PFSK-1 (cell line): ENCODE results near the gene TEX19.

Experiments used
- FOXP2 ChIP-seq: optimal IDR thresholded peaks from 2 replicates; pipeline ENCODE3; 2011; ENCODE audit warnings: borderline replicate concordance, control low read depth, inconsistent platforms; ENCODE audit not compliant: insufficient read depth; ENCODE audit errors: extremely low read length, extremely low read depth
- POLR2AphosphoS5 ChIP-seq: IDR thresholded peaks from 2 replicates; pipeline ENCODE4 v1.6.1; 2012; ENCODE audit warnings: low read depth, mild to moderate bottlenecking, control low read depth, low read length, moderate library complexity
- SIN3A ChIP-seq: IDR thresholded peaks from 2 replicates; pipeline ENCODE4 v1.6.1; 2012; ENCODE audit warnings: mild to moderate bottlenecking, low read length, moderate library complexity, borderline replicate concordance; ENCODE audit not compliant: insufficient read depth
- TAF1 ChIP-seq: IDR thresholded peaks from 2 replicates; pipeline ENCODE4 v1.6.1; 2012; ENCODE audit warnings: low read length, control low read depth, borderline replicate concordance; ENCODE audit not compliant: insufficient read depth
- TF ChIP-seq, protein P1 (sequence below), 2 experiments: IDR thresholded peaks; 2 replicates each; pipeline versions ENCODE4 v1.6.1 to v1.8.0; 2011 to 2012; ENCODE audit warnings: low read depth in 2 of 2, low read length in 2 of 2, control low read depth in 1 of 2, inconsistent platforms in 1 of 2, mild to moderate bottlenecking in 1 of 2, moderate library complexity in 1 of 2; ENCODE audit not compliant: insufficient read depth in 1 of 2

TEX19 gene

DNA sequence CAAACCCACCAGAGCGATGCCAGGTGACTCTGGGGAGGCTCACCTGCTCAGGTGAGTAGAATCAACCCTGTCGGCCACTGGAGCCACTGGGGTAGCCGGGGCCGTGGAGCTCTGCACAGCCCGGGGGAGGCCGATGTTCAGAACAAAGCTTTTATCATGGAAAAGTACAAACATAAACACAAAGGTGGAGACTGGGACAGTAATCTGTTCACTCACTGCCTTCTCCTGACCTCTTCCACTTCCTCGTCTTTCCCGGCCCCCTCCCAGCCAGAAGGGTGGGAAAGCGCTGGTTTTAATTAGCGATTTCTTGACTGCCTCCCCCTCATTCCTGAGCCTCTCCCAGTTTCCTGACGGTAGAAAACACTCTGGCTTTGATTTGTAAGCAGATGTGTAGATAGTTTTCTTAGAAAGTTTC is 9.8 kb upstream of the TEX19 start:
- TF ChIP-seq FOXP2 (no peak), SIN3A (no peak), TAF1 (no peak), POLR2AphosphoS5 (no peak)
- TF ChIP-seq, protein P1, sequence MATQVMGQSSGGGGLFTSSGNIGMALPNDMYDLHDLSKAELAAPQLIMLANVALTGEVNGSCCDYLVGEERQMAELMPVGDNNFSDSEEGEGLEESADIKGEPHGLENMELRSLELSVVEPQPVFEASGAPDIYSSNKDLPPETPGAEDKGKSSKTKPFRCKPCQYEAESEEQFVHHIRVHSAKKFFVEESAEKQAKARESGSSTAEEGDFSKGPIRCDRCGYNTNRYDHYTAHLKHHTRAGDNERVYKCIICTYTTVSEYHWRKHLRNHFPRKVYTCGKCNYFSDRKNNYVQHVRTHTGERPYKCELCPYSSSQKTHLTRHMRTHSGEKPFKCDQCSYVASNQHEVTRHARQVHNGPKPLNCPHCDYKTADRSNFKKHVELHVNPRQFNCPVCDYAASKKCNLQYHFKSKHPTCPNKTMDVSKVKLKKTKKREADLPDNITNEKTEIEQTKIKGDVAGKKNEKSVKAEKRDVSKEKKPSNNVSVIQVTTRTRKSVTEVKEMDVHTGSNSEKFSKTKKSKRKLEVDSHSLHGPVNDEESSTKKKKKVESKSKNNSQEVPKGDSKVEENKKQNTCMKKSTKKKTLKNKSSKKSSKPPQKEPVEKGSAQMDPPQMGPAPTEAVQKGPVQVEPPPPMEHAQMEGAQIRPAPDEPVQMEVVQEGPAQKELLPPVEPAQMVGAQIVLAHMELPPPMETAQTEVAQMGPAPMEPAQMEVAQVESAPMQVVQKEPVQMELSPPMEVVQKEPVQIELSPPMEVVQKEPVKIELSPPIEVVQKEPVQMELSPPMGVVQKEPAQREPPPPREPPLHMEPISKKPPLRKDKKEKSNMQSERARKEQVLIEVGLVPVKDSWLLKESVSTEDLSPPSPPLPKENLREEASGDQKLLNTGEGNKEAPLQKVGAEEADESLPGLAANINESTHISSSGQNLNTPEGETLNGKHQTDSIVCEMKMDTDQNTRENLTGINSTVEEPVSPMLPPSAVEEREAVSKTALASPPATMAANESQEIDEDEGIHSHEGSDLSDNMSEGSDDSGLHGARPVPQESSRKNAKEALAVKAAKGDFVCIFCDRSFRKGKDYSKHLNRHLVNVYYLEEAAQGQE (IDR thresholded peaks at IDR 0.05; ENCODE audit: insufficient read depth in 1 of 2, low read depth in 2 of 2, low read length in 2 of 2): peak in 1 of 2 experiments; percentile 31; a peak in 1 of 4 replicates

DNA sequence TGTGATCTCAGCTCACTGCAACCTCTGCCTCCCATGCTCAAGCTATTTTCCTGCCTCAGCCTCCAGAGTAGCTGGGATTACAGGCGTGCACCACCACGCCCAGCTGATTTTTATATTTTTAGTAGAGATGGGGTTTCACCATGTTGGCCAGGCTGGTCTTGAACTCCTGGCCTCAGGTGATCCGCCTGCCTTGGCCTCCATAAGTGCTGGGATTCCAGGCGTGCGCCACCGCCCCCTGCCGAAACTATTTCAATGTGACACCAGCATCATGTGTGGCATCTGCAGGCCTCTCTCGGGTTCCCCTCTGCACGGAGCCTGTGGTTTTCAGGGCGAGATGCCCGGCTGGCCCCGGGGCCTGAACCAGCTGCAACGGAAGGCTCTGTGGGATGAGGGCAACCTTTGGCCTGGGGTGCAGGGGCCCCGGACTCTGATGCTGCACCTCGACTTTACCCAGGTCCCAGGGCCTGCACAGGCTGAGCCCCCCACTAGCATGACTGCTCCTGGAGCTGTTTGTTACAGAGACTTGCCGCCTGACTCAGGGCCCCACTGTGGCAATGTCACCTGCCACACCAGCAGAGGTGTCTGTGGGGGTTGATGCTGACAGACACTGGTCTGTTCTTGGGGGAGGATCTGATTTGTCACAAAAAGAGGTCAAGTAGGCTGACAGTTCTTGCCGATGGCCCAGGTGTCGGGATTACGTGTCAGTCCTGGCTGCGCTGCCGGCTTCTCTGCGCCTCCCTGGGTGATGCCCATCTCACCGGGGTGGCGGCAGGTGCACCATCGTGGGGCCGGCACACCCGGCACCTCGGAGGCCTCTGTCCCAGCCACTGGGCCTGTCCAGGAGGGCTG is 8.6 kb upstream of the TEX19 start:
- no peak for TF ChIP-seq POLR2AphosphoS5
- TF ChIP-seq, protein P1 (IDR thresholded peaks at IDR 0.05; ENCODE audit: insufficient read depth in 1 of 2, low read depth in 2 of 2, low read length in 2 of 2): no peak
- TF ChIP-seq TAF1: no peak
- no peak for TF ChIP-seq SIN3A
- no peak for TF ChIP-seq FOXP2

DNA sequence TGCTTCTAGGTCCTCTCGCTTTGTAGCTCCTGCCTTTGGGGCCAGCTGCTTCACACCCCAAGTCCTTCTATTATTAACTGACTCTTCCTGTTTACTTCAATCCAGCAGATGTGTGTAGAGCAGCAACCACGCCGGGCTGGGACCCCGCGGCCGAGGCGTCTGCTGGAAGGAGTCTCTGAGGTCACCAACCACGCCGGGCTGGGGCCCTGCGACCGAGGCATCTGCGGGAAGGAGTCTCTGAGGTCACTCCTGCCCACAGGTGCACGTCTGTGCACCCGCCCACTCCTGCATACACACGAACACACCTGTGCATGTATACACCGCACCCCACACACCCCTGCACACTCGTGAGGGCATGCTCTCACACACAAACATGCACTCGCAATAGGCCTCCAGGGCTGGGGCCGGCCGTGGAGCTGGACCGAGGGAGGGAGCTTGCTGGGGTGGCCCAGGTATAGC is 7.8 kb upstream of the TEX19 start:
- peak; percentile 22 for TF ChIP-seq FOXP2
- TF ChIP-seq POLR2AphosphoS5: no peak

DNA sequence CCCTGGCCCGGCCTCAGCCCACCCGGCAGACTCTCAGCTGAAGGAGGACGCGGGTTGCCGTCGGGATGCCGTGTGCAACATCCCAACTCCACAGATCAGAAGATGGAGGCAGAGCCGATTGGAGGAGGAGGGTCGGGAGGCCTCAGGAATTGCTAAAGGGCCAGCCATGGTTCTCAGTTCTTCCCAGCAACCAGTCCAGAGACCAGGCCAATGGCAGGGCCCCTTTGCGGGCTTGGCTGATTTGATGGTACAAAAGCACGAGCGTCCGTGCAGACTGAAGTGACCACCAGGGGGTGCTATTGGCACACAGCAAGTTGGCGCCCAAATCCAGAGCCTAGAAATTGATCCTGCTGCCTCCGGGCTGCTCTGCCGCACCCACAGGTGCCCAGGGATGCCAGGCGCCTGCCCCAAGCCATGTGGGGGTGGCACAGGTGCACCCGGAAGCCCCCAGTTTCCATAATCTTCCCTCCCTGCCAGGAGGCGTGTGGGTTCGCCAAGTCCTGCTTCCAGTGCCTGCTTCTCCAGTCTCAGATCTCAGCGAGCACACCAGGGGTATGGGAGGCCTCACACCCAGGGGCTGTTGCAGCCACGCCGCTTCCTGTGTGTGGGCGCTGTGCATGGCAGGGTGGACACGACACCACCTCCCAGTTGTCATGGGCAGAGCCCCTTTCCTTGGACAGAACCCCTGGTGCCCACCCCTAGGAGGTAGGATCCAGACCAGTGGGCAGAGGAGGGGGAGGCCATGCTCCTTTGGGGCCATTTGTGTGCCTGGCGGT is 7.1 kb upstream of the TEX19 start:
- no peak for TF ChIP-seq TAF1
- TF ChIP-seq, protein P1 (IDR thresholded peaks at IDR 0.05; ENCODE audit: insufficient read depth in 1 of 2, low read depth in 2 of 2, low read length in 2 of 2): peak; percentile 84 to 87
- no peak for TF ChIP-seq POLR2AphosphoS5

DNA sequence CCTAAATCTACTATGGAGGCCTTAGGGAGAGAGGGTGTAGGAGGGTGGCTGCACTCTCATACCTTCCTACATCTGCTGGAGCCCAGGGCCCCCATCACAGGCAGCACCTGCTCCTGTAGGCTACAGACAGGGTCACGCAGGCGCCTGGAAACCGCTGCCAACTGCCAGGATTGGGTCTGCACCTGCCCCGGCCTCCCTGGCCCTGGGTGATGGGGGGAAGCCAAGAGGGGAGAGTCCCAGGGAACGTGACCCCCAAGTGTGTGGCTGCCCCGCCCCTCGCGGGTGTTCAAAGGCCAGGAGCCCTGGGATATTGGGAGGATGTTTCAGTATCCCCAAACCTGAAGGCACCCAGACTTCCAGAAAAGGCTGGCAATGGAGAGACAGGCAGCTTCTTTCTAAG is 5.6 kb upstream of the TEX19 start:
- TF ChIP-seq TAF1: no peak
- TF ChIP-seq FOXP2: no peak
- no peak for TF ChIP-seq POLR2AphosphoS5
- TF ChIP-seq SIN3A: no peak
- TF ChIP-seq, protein P1 (IDR thresholded peaks at IDR 0.05; ENCODE audit: insufficient read depth in 1 of 2, low read depth in 2 of 2, low read length in 2 of 2): no peak
